B cell (primary cell): ENCODE data around the gene ZNF300. TPM values are rescaled to one million over a fixed set of nuclear protein-coding genes. Genes with fewer than 3 reads are reported as not detected.

Source experiments
- ATAC-seq: fragments of 200-7000 bp; cut with Tn5 transposase; one replicate; pipeline ENCODE4 v1.10.0; 2021; ENCODE audit warnings: low read depth, mild to moderate bottlenecking, moderate number of reproducible peaks, moderate library complexity
- CTCF ChIA-PET: fragments of 350-600 bp; sonication (Branson Sonifier 250); formaldehyde crosslinking; loops from one replicate; lab custom pipeline; 2021; ENCODE audit warnings: antibody characterized with exemption, inconsistent platforms; lab: Charles Lee
- POLR2A ChIA-PET: fragments of 350-600 bp; sonication (Branson Sonifier 250); formaldehyde crosslinking; loops from one replicate; lab custom pipeline; 2021; ENCODE audit warnings: antibody characterized with exemption; lab: Charles Lee
- DNase-seq: peaks from one replicate; pipeline ENCODE4 v3.0.0; 2013
- H2AFZ ChIP-seq: 2 replicates; pipeline ENCODE4 v1.6.1; 2012; ENCODE audit warnings: mild to moderate bottlenecking, low read depth, low read length; ENCODE audit not compliant: insufficient read depth, poor library complexity, severe bottlenecking
- H3K27ac ChIP-seq, 2 donors: 1 replicate in 1 of 2; 2 replicates in 1 of 2; pipeline ENCODE4 v1.5.1; 2012 to 2013; ENCODE audit warnings: low read length in 2 of 2, mild to moderate bottlenecking in 2 of 2, moderate library complexity in 1 of 2
- H3K27me3 ChIP-seq, 4 experiments: fragments of 200-600 bp in 1 of 4; sonication (generic) in 1 of 4; replicated peaks in 1 of 4; 1 replicate in 2 of 4; 2 replicates in 2 of 4; pipeline versions ENCODE4 v1.6.1 to v1.7.0; 2013 to 2016; ENCODE audit warnings: low read length in 3 of 4, mild to moderate bottlenecking in 2 of 4, mixed read lengths in 1 of 4, moderate library complexity in 1 of 4; ENCODE audit not compliant: insufficient read depth in 4 of 4, control insufficient read depth in 3 of 4; ENCODE audit errors: control extremely low read depth in 1 of 4
- H3K36me3 ChIP-seq, 2 experiments: replicated peaks in 1 of 2; 1 replicate in 1 of 2; 2 replicates in 1 of 2; pipeline versions ENCODE4 v1.6.1 to v1.7.1; 2013; ENCODE audit warnings: low read length in 1 of 2; ENCODE audit not compliant: insufficient read depth in 2 of 2, control insufficient read depth in 1 of 2; ENCODE audit errors: control extremely low read depth in 1 of 2, extremely low read depth in 1 of 2
- H3K4me1 ChIP-seq, 2 donors: fragments of 200-600 bp in 1 of 2; sonication (generic) in 1 of 2; 1 replicate in 1 of 2; 2 replicates in 1 of 2; pipeline versions ENCODE4 v1.5.1 to v1.6.1; 2013 to 2017; ENCODE audit warnings: low read length in 2 of 2; ENCODE audit not compliant: control insufficient read depth in 2 of 2, insufficient read depth in 2 of 2
- H3K4me2 ChIP-seq: replicated peaks from 2 replicates; pipeline ENCODE3; 2012; ENCODE audit warnings: mild to moderate bottlenecking, low read depth, low read length; ENCODE audit not compliant: poor library complexity, severe bottlenecking
- H3K4me3 ChIP-seq, 5 experiments: fragments of 200-600 bp in 1 of 5; sonication (generic) in 1 of 5; 1 replicate in 3 of 5; 2 replicates in 2 of 5; pipeline versions ENCODE4 v1.5.1 to v1.7.0; 2011 to 2016; ENCODE audit warnings: low read length in 4 of 5, mild to moderate bottlenecking in 4 of 5, low read depth in 2 of 5, control low read depth in 1 of 5, moderate library complexity in 1 of 5; ENCODE audit not compliant: insufficient read depth in 1 of 5; ENCODE audit errors: control extremely low read depth in 1 of 5, extremely low read depth in 1 of 5
- H3K79me2 ChIP-seq: fragments of 200-600 bp; sonication (generic); one replicate; pipeline ENCODE4 v1.6.0; 2016; ENCODE audit warnings: low read length; ENCODE audit not compliant: control insufficient read depth, insufficient read depth
- H3K9ac ChIP-seq: fragments of 200-600 bp; sonication (generic); 2 replicates; pipeline ENCODE4 v1.6.1; 2017; ENCODE audit warnings: mild to moderate bottlenecking, low read length, moderate library complexity
- H3K9me3 ChIP-seq, 3 donors: one replicate each; pipeline versions ENCODE4 v1.6.1 to v1.7.1; 2013; ENCODE audit warnings: low read length in 2 of 3; ENCODE audit not compliant: control insufficient read depth in 2 of 3, insufficient read depth in 1 of 3; ENCODE audit errors: control extremely low read depth in 1 of 3
- H4K20me1 ChIP-seq: 2 replicates; pipeline ENCODE4 v1.6.0; 2012; ENCODE audit warnings: mild to moderate bottlenecking, low read length; ENCODE audit not compliant: insufficient read depth, control insufficient read depth, poor library complexity, severe bottlenecking
- H3K27ac Mint-ChIP-seq: one replicate; pipeline ENCODE4 v1.8.0; 2021; ENCODE audit warnings: mixed read lengths
- H3K27me3 Mint-ChIP-seq: one replicate; pipeline ENCODE4 v1.8.0; 2021; ENCODE audit warnings: mixed read lengths
- H3K4me1 Mint-ChIP-seq: one replicate; pipeline ENCODE4 v1.8.0; 2021; ENCODE audit warnings: mixed read lengths
- H3K4me3 Mint-ChIP-seq: one replicate; pipeline ENCODE4 v1.8.0; 2021; ENCODE audit warnings: mixed read lengths
- H3K9me3 Mint-ChIP-seq: one replicate; pipeline ENCODE4 v1.8.0; 2022; ENCODE audit warnings: mixed read lengths; ENCODE audit not compliant: insufficient read depth
- CTCF ChIP-seq: fragments of 200-600 bp; IDR thresholded peaks from one replicate; pipeline ENCODE4 v1.8.0; 2022; ENCODE audit warnings: antibody characterized with exemption, mild to moderate bottlenecking
- EZH2 ChIP-seq: IDR thresholded peaks from 2 replicates; pipeline ENCODE4 v1.6.1; 2012; ENCODE audit warnings: borderline replicate concordance, low read depth, mild to moderate bottlenecking, moderate library complexity, low read length; ENCODE audit not compliant: insufficient read depth, poor library complexity, severe bottlenecking
- WGBS: methylation state at CpG from one replicate; pipeline ENCODE4 v1.1.5; 2013; ENCODE audit warnings: missing lambda C conversion rate; ENCODE audit not compliant: insufficient coverage; 5-methylcytosine and 5-hydroxymethylcytosine counted together
- intact Hi-C: fragments of 100-400 bp; cut with micrococcal nuclease; formaldehyde crosslinking; loops from one replicate; pipeline ENCODE4 v1.10.0; 2022
- polyA plus RNA-seq: library from polyadenylated mRNA; depleted of rRNA; stranded (reverse); fragments of >200 nt; gene quantifications from 2 replicates; pipeline ENCODE4 v1.2.3, GENCODE V29; 2012
- total RNA-seq, 2 donors: library from RNA; stranded (reverse); fragments of 120-200 nt in 1 of 2; gene quantifications; 1 replicate in 1 of 2; 2 replicates in 1 of 2; pipeline versions ENCODE4 v1.2.3 to v1.2.4, GENCODE V29; 2013 to 2022

Gene ZNF300
- total and polyA plus RNA-seq, 2 donors (not counting 1 experiment from before 2014, with no cell fraction given): 3.6 to 8.1 TPM

GRCh38 chr5:150879358-150879757 lies 25.4 kb downstream of the ZNF300 start:
- POLR2A ChIA-PET: no interaction called here
- H3K4me3 Mint-ChIP-seq: no peak overlapping the region
- Histone ChIP-seq H3K27ac (no peak overlapping the region), H3K4me2 (no peak overlapping the region), H3K4me1 (no peaks in the 10 kb centered on the region), H2AFZ (no peak overlapping the region), H3K9me3 (peaks cover 0 to 17% (median 4%) of the 10 kb centered on the region in 3 donors), H3K36me3 (no peaks in the 10 kb centered on the region), H3K4me3 (no peak overlapping the region), H3K27me3 (no peaks in the 10 kb centered on the region), H3K79me2 (no peaks in the 10 kb centered on the region), H3K9ac (no peak overlapping the region), H4K20me1 (no peaks in the 10 kb centered on the region)
- H3K9me3 Mint-ChIP-seq: peaks cover 14% of the 10 kb centered on the region
- no peak for DNase-seq
- TF ChIP-seq EZH2 (no peak), CTCF (no peak)
- no peak for ATAC-seq
- CTCF ChIA-PET: no interaction called here
- intact Hi-C loops: no loop called here
- no peak overlapping the region for H3K27ac Mint-ChIP-seq
- no peaks in the 10 kb centered on the region for H3K4me1 Mint-ChIP-seq
- H3K27me3 Mint-ChIP-seq: peaks cover 3% of the 10 kb centered on the region

DNA sequence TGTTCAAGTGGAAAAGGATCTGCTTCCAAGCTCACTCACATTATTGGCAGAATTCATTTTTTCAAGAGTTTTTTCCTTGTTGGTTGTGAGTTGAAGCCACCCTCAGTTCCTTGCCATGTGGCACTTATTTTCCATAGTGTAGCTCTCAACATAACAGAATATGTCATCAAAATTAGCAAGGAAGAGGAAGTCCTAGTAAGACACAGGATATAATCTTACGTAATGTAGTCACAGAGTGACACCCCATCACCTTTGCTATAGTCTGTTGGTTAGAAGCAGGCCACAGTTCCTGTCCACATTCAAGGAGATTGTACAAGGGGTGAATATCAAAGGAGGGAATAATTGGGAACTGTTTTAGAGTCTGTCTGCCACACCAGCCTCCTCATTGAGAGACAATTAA lies 42.7 kb downstream of the ZNF300 start:
- CTCF ChIA-PET: no interaction called here

More for the DNA sequence above, 42.7 kb downstream of the ZNF300 start:
- Histone ChIP-seq H3K27me3 (no peaks in the 10 kb centered on the region), H3K4me1 (no peaks in the 10 kb centered on the region), H3K9me3 (peaks cover 0 to 9% (median 3%) of the 10 kb centered on the region in 3 donors), H3K36me3 (no peaks in the 10 kb centered on the region), H2AFZ (no peak overlapping the region), H3K79me2 (no peaks in the 10 kb centered on the region), H3K4me2 (no peak overlapping the region), H3K9ac (no peak overlapping the region), H3K27ac (no peak overlapping the region), H4K20me1 (no peaks in the 10 kb centered on the region), H3K4me3 (no peak overlapping the region)
- Mint-ChIP-seq H3K9me3 (peaks cover 7% of the 10 kb centered on the region), H3K4me1 (no peaks in the 10 kb centered on the region), H3K4me3 (no peak overlapping the region), H3K27me3 (peaks cover 9% of the 10 kb centered on the region), H3K27ac (no peak overlapping the region)
- POLR2A ChIA-PET: no interaction called here
- intact Hi-C loops: no loop called here
- no CpG with 5 or more reads among the region's 1 CpG for WGBS
- ATAC-seq (no peak), DNase-seq (no peak)
- TF ChIP-seq EZH2 (no peak), CTCF (no peak)
